Mesodermal cell (in vitro differentiated cells): Measurements from ENCODE around the gene C2CD2.
A peak's percentile ranks its signal among the peaks of the same experiment; 100 is the strongest.

ENCODE experiments used
- H3K27ac ChIP-seq: 2 replicates; pipeline ENCODE4 v1.7.0; 2013; ENCODE audit warnings: mild to moderate bottlenecking, low read depth, low read length, moderate library complexity; ENCODE audit not compliant: severe bottlenecking
- H3K36me3 ChIP-seq: 2 replicates; pipeline ENCODE4 v1.7.1; 2013; ENCODE audit warnings: mild to moderate bottlenecking, low read length, moderate library complexity; ENCODE audit not compliant: control insufficient read depth, insufficient read depth
- H3K4me1 ChIP-seq: one replicate; pipeline ENCODE4 v1.7.1; 2013; ENCODE audit warnings: mild to moderate bottlenecking, low read length; ENCODE audit not compliant: insufficient read depth, control insufficient read depth, poor library complexity, severe bottlenecking
- H3K4me3 ChIP-seq: 2 replicates; pipeline ENCODE4 v1.7.0; 2013; ENCODE audit warnings: low read length, control low read depth, mild to moderate bottlenecking; ENCODE audit not compliant: insufficient read depth, poor library complexity, severe bottlenecking; ENCODE audit errors: extremely low read depth
- H3K9me3 ChIP-seq: 2 replicates; pipeline ENCODE4 v1.7.1; 2013; ENCODE audit warnings: mild to moderate bottlenecking, low read length, moderate library complexity; ENCODE audit not compliant: control insufficient read depth
- WGBS, 2 experiments: methylation state at CpG; one replicate each; pipeline ENCODE4 v1.1.5; 2013; ENCODE audit warnings: missing lambda C conversion rate in 2 of 2; ENCODE audit not compliant: insufficient coverage in 2 of 2; 5-methylcytosine and 5-hydroxymethylcytosine counted together

C2CD2 gene

DNA sequence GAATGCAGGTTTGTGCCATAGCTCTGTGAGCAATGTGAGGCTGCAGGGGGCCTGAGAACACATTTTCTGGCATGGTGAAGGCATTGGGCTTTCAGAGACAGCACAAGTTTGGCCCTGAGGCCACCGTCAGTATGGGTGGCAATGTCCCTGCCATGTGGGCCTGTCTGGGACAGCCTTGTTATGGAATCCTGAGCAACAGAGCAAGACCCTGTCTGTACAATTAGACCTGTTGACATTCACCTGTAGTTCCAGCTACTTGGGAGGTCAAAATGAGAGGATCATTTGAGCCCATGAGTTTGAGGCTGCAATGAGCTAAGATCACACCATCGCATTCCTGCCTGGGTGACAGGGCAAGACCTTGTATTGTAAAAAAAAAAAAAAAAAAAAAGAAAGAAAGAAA lies 110.2 kb downstream of the C2CD2 start:
- WGBS, 2 experiments, result 87 to 89% methylated on average over 1 to 2 of the region's 2 CpGs
- Histone ChIP-seq H3K9me3 (peaks cover 6% of the 10 kb centered on the region), H3K36me3 (peaks cover 21% of the 10 kb centered on the region), H3K4me3 (no peak overlapping the region), H3K4me1 (no peaks in the 10 kb centered on the region), H3K27ac (peak overlapping the region; percentile 16)

DNA sequence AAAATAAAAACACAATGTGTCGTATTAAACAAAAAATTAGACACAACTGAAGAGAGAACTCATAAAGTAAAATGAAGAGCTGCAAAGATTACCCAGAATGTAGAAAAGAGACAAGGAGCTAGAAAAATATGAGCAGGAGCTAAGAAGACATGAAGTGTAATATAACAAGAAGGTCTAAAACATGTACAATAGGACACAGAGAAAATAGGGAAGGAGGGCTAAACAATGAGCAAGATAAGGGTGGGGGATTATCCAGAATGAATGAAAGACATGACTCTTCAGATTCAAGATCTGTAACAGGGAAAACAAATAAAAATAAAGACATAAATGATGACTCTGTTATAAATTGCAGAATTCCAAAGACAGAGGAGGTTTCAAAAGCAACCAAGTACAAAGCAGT lies 112.9 kb downstream of the C2CD2 start:
- WGBS, 2 experiments, result no CpG with 5 or more reads among the region's 1 CpG
- Histone ChIP-seq H3K4me1 (no peaks in the 10 kb centered on the region), H3K4me3 (no peak overlapping the region), H3K36me3 (peaks cover 33% of the 10 kb centered on the region), H3K27ac (no peak overlapping the region), H3K9me3 (peaks cover 6% of the 10 kb centered on the region)

DNA sequence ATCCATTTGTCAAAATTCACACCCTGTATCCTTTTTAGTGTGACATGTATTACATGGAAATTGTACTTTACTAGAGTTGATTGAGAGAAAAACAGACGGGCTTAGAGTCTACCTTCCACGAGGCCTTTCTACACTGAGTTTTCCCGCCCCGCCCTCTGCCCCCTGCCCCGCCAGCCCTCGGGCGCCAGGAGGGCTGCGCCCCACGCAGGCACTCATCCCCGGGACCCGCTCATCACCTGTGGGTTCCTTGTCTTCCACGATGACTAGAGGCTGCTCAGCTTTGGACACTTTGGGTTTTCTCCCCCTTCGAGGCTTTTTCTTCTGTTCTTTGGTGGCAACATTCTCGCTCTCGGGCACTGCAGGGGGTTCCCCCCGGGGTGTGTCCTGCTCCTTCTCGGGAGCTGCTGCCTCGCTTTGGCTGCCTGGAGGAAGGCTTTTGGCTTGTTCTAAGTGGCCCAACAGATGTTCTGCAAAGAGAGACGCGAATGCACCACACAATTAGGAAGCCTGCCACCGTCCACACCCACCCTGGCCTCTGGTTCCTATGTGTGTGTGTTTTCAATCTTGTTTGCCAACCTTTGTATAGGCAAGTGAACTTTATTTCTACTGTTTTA lies 114.3 kb downstream of the C2CD2 start:
- H3K4me1 ChIP-seq, result no peaks in the 10 kb centered on the region
- no peak overlapping the region for H3K4me3 ChIP-seq
- H3K9me3 ChIP-seq, result peaks cover 6% of the 10 kb centered on the region
- no peak overlapping the region for H3K27ac ChIP-seq
- 91 to 96% methylated on average over 17 to 18 of the region's 21 CpGs for WGBS, 2 experiments
- H3K36me3 ChIP-seq, result peaks cover 38% of the 10 kb centered on the region

DNA sequence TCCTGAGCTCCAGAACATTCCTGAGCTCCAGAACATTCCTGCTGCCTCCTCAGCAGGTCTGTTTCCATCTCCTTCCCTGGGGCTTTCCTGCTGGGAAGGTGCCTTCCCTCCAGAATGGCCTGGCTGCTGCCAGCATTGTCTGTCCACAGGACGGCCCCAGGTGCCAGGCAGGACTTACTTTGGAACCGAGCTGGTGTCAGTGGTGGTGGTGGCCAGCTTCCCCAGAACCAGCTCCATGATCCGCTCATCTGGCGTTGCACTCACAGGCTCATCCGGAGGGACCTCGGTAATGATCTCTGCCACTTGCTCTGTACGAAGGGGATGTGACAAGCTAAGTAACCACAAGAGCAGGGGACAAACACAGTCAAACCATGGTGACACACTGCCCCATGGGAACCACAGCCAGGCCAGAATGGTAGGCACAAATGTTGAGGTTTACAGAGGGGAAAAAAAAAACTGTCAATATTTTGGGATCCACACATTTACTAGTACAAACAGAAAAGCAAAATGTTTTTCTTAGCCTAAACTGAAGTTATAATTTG lies 116.0 kb downstream of the C2CD2 start:
- Histone ChIP-seq H3K36me3 (peaks cover 44% of the 10 kb centered on the region), H3K4me3 (no peak overlapping the region), H3K4me1 (no peaks in the 10 kb centered on the region), H3K27ac (no peak overlapping the region), H3K9me3 (peaks cover 6% of the 10 kb centered on the region)
- WGBS, 2 experiments, result 91 to 92% methylated on average over 6 to 7 of the region's 7 CpGs

DNA sequence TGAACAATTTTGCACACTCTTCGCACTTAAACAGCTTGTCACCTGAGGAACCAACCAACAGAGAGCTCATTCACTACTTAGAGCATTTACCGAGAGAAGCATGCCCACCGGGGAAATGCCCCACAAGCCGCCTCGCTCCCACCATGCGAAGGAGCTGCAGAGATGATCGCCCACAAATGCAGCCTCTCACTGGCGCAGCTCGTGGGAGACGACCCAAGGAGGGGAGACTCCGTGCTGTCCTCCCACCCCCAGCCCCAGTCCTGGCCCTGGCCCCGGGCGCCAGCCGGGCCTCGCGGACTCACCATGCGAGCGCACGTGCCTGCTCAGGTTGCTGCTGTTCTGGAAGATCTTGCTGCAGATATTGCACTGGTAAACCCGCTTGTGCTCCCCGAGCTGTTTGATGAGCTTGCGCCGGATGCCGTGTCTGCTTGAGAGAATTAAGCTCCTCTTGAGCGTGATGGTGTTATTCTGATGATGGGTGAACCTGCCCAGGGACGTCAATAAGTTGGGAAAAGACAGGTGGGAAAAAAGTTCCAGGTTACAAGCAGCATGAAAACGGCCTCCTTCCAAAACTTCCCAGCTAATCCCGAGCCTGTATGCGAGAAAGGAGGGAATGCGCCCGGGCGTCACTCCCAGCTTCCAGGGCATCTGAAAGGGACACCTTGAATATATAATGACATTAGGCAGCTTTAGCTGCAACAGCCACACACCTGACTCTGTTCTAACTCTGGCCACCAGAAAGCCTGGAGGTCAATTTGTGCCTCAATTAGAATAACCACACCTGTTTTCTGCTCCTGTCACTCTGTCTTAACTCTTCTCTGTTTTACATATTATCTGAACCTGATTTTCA lies 117.4 kb downstream of the C2CD2 start:
- H3K9me3 ChIP-seq, result peaks cover 6% of the 10 kb centered on the region
- H3K4me1 ChIP-seq, result no peaks in the 10 kb centered on the region
- H3K36me3 ChIP-seq, result peaks cover 44% of the 10 kb centered on the region
- 86 to 90% methylated on average over 23 to 25 of the region's 32 CpGs for WGBS, 2 experiments
- no peak overlapping the region for H3K27ac ChIP-seq
- no peak overlapping the region for H3K4me3 ChIP-seq

DNA sequence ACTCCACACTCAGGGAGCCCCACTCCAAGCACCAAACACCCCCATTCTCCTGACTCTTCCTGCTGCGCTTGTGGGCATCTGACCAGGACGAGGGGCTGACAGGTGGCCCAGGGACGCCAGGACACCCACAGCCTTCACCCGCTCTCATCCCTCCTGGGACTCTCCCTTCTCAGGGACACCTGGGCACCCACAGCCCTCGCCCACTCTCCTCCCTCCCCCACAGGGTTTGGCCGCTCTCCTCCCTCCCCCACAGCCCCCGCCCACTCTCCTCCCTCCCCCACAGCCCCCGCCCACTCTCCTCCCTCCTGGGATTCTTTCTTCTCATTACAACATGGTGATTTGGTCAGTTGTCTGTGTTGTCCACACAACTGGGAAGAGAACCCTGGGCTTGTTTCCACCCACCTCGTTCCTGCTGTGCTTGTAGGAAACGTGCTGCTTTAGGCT lies 118.1 kb downstream of the C2CD2 start:
- no peak overlapping the region for H3K4me3 ChIP-seq
- no peak overlapping the region for H3K27ac ChIP-seq
- H3K36me3 ChIP-seq, result peaks cover 44% of the 10 kb centered on the region
- H3K9me3 ChIP-seq, result no peaks in the 10 kb centered on the region
- no peaks in the 10 kb centered on the region for H3K4me1 ChIP-seq
- WGBS, 2 experiments, result 58 to 78% methylated on average over 2 to 4 of the region's 10 CpGs
